K562 (cell line): ENCODE results near the gene MED22.

ENCODE experiments used
- CTCF ChIP-seq, 3 experiments: IDR thresholded peaks in 2 of 3; conservative IDR thresholded peaks in 1 of 3; 2 replicates each; pipeline ENCODE4 v1.5.1; 2011 to 2012; ENCODE audit warnings: low read length in 3 of 3, mild to moderate bottlenecking in 3 of 3, control low read depth in 2 of 3, improper control_type of control experiment in 1 of 3, inconsistent platforms in 1 of 3, low read depth in 1 of 3, mixed read lengths in 1 of 3, moderate library complexity in 1 of 3; ENCODE audit not compliant: insufficient read depth in 2 of 3
- GABPA ChIP-seq: fragments of 200-800 bp; sonication (Bioruptor generic); conservative IDR thresholded peaks from 2 replicates; pipeline ENCODE4 v1.6.1; 2016; ENCODE audit warnings: low read depth, missing genetic modification characterization, missing compliant biosample characterization
- HMG20B ChIP-seq: fragments of 250-450 bp; sonication (Bioruptor Pico); IDR thresholded peaks from 2 replicates; pipeline ENCODE4 v1.5.0; 2021; ENCODE audit warnings: mild to moderate bottlenecking
- PKNOX1 ChIP-seq: fragments of 450-650 bp; IDR thresholded peaks from 2 replicates; pipeline ENCODE4 v1.6.1; 2016
- POLR2A ChIP-seq: fragments of 450-650 bp; conservative IDR thresholded peaks from 2 replicates; pipeline ENCODE4 v1.6.1; 2016
- RHOXF2B ChIP-seq: fragments of 250-450 bp; sonication (Bioruptor Pico); conservative IDR thresholded peaks from 2 replicates; pipeline ENCODE4 v1.5.1; 2021

GRCh38 chr9:133321411-133321935, 26.5 kb downstream of the MED22 start:
- no peak for TF ChIP-seq GABPA
- TF ChIP-seq PKNOX1 = no peak
- TF ChIP-seq CTCF (IDR thresholded peaks at IDR 0.05 in 2 of 3, conservative IDR thresholded peaks at IDR 0.05 in 1 of 3; ENCODE audit: insufficient read depth in 2 of 3, low read depth in 1 of 3, low read length in 3 of 3) = no peak
- no peak for TF ChIP-seq RHOXF2B (CRISPR knock-in tag)
- TF ChIP-seq HMG20B (CRISPR knock-in tag) = no peak
- TF ChIP-seq POLR2A = no peak
